Right forelimb (tissue), 1 donor: ENCODE data around the gene ARHGEF18.
"Not testable (repeated sequence)": the region's sequence is repeated elsewhere in the genome, so short reads cannot be mapped to it uniquely, and the experiment has no call there.

Experiments used
- DNase-seq: peaks from one replicate; pipeline ENCODE4 v3.0.0-alpha.2; 2018

ARHGEF18 gene

DNA sequence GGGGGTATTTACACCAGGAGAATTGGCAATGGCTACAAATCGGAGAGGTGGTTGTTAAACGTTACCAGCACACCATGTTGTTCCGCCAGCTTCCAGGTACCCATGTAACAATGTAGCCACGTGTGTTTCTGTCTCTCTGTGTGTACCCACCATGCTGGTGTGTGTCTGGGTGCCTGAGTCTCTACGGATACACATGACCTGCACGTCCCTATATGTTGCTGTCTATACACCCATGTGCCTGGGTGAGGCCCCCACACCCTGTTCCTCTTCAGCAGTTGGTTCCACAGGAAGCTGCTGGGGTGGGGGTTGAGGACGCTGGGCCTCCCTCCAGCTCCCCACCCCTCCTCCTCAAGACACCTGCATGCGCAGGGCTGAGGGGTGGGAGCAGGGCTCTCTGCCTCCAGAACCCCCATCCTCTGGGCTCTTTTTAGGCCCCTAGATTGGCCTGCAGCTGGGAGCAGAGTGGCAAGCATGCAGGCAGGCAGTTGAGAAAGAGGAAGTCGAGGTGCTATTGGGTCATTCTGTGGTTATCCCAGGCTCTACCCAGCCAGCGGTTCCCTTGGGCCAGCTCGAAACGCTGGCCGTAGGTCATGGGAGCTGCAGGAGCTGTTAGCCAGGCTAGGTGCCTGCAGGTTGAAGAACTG lies at the start of gene ARHGEF18:
Gene ARHGEF18 (plus strand): TSS at position 351 of the 644 bp plus-strand sequence. CDS start 13,954 bp downstream, outside the sequence.
- DNase-seq, result no peak

- DNase-seq, result no peak
These were observed 47.2 kb upstream of the ARHGEF18 start for GRCh38 chr19:7301525-7301924.

DNA sequence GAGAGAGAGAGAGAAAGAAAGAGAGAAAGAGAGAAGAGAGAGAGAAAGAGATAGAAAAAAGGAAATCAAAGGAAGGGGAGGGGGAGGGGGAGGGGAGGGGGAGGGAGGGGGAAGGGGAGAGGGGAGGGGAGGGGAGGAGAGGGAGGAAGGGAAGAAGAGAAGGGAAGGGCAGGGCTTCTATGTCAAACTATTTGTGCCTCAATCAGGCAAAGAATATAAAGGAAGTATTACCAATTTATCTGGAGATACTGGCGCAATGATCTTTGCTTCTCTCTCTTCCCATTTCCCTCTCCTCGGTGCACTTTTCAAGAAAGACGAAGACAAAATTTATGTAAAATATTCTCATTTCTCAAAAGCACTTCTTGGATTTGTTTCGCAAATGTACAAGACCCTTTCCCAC lies 45.3 kb upstream of the ARHGEF18 start:
- DNase-seq, result no peak

- no peak for DNase-seq
These were observed 44.5 kb upstream of the ARHGEF18 start for GRCh38 chr19:7304200-7304599.

DNA sequence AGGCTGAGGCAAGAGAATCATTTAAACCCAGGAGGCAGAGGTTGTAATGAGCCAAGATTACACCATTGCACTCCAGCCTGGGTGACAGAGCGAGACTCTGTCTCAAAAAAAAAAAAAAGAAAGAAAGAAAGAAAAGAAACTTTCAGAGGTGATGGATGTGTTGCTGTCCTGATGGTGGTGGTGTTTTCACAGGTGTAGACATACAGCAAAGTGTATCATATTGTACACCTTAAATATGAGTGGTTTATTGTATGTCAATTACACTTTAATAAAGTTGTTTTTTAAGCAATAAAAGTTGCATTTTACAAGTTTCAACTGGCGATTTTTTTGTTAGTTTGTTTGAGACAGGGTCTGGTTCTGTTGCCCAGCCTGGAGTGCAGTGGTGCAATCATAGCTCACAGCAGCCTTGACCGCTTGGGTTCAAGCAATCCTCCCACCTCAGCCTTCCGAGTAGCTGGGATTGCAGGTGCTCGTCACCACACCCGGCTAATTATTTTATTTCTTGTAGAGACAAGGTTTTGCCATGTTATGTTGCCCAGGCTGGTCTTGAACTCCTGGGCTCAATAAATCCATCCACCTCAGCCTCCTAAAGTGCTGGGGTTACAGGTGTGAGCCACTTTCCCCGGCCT lies 41.0 kb upstream of the ARHGEF18 start:
- no peak for DNase-seq

GRCh38 chr19:7308327-7308726 lies 40.4 kb upstream of the ARHGEF18 start:
- not testable (repeated sequence) for DNase-seq

DNA sequence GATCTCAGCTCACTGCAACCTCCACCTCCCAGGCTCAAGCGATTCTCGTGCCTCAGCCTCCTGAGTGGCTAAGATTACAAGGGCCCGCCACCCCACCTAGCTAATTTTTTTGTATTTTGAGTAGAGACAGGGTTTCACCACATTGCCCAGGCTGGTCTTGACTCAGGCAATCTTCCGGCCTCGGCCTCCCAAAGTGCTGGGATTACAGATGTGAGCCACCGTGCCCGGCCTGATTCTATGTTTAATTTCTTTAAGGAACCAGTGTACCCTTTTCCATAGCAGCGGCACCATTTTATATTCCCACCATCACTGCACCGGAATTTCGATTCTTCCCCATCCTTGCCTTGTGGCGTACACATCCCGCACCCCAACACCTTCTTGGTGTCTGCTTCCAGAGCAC lies 36.8 kb upstream of the ARHGEF18 start:
- no peak for DNase-seq

DNA sequence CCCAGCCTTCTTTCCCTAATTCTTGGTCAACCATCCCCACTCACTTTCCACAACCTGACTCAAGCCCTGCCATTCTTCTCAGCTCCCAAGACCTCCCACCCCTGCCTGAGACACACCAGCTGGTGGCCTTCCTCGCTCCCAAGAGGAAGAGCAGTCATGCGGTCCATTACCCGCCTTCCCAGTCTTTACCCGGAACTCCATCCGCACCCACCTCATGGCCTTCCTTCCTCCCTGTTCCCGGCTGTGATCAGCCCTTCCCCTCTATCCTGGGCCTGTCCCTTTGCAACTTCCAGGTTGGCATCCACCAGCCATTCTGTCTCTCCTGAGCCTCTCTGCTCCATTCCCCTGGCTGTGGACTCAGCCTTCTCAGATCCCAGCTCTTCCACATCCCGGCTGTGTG lies 35.9 kb upstream of the ARHGEF18 start:
- DNase-seq, result no peak

- DNase-seq, result no peak
These were observed 30.6 kb upstream of the ARHGEF18 start for GRCh38 chr19:7318176-7318575.

- no peak for DNase-seq
These were observed 22.4 kb upstream of the ARHGEF18 start for GRCh38 chr19:7326105-7326877.

- DNase-seq, result no peak
These were observed 20.9 kb upstream of the ARHGEF18 start for GRCh38 chr19:7327802-7328201.

DNA sequence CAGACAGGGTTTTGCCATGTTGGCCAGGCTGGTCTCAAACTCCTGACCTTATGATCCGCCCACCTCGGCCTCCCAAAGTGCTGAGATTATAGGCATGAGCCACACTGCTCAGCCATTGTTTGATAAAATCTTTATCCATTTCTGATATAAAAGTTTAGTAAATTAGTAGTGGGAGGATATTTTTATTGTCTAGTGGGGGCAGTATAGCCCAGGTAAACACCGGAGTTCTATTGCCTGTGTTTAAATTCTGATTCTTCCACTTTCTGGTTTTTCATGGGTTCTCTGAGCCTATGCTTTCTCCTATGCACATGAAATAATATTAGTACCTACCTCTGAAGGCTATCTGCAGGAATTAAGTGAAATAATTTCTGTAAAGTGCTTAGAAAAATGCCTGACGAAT lies 20.1 kb upstream of the ARHGEF18 start:
- DNase-seq, result no peak

DNA sequence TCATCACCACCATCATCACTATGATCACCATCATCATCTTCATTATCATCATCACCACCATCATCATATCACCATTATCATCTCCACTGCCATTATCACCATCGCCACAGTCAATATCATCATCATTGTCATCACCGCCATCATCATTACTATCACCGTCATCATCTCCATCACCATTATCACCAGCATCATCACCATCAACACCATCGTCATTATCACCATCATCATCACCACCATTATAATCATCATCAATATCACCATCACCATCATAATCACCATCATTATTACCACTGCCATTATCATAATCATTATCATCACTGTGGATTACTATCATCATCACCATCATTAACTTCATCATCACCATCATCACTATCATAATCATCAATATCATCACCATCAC lies 17.3 kb upstream of the ARHGEF18 start:
- no peak for DNase-seq

GRCh38 chr19:7333198-7334118 lies 15.3 kb upstream of the ARHGEF18 start:
- DNase-seq, result no peak

GRCh38 chr19:7336321-7336973 lies 12.3 kb upstream of the ARHGEF18 start:
- DNase-seq, result no peak

- no peak for DNase-seq
These were observed 11.2 kb upstream of the ARHGEF18 start for GRCh38 chr19:7337380-7338194.

GRCh38 chr19:7340959-7341837 lies 7.5 kb upstream of the ARHGEF18 start:
- DNase-seq, result peak; percentile 94

DNA sequence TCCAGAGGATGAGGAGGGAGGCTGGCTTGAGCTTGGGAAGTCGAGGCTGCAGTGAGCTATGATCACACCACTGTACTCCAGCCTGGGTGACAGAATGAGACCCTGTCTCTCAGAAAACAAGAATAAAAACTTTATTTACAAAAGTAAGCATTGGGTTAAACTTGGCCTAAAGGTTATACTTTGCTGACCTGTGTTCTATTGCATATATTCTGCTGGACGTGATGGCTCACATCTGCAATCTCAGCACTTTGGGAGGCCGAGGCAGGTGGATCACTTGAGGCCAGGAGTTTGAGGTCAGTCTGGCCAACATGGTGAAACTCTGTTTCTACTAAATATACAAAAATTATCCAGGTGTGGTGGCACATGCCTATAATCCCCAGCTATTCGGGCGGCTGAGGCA lies 6.6 kb upstream of the ARHGEF18 start:
- no peak for DNase-seq

GRCh38 chr19:7346488-7346971 lies 2.2 kb upstream of the ARHGEF18 start:
- DNase-seq, result no peak

- not testable (repeated sequence) for DNase-seq
These were observed 1.7 kb upstream of the ARHGEF18 start for GRCh38 chr19:7346997-7347396.
